GM13977 (cell line): ENCODE results near the gene BMPER.

ENCODE experiments used
- DNase-seq: peaks from one replicate; pipeline ENCODE4 v3.0.0; 2012; ENCODE audit warnings: low spot score
- in situ Hi-C: fragments of 300-500 bp; cut with MboI; formaldehyde crosslinking; loops from one replicate; pipeline ENCODE4 v1.12.0; 2022; ENCODE audit warnings: low sequenced_read_pairs, low pct_unique_long_range_greater_than_20kb, mixed read lengths, inconsistent platforms; ENCODE audit not compliant: unreplicated experiment
- TF ChIP-seq, protein P1 (sequence below): IDR thresholded peaks from 2 replicates; pipeline ENCODE4 v1.5.1; 2012; ENCODE audit warnings: mild to moderate bottlenecking, control low read depth; ENCODE audit not compliant: insufficient read depth; ENCODE audit errors: extremely low read depth, missing control alignments

Gene BMPER

DNA sequence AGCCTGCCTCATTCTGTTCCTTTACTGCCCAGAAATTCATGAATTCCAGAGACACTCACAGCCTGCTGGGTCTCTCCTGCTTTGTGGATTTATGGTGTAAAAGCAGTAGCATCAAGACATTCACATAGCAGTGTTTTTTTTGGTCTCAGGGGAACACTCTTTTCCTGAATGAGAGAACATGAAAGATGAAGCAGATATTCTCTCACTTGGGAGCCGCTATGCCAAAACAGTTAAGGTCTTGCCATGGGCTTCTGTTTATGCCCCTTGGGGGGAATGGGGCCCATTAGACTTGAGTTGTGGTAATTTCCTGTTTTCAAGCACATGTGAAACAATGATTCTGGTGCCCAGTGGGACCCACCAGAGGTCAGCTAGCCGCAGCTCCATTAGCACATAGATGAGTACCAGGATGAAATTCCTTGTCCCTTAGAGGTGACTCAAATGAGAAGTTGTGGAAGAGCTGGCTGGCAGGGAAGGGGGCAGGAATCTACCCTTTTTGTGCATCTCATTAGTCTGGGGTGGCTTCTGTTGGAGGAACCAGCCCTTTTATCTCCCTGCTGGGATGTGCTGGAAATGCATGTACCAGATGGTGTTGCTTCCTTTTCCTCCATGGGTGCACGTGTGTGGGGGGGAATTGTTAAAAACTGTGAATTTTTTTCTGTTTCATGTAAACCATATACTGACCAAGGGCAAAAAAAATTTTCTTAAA, 13.3 kb downstream of the BMPER start:
- DNase-seq: no peak
- in situ Hi-C loops: no loop called here

DNA sequence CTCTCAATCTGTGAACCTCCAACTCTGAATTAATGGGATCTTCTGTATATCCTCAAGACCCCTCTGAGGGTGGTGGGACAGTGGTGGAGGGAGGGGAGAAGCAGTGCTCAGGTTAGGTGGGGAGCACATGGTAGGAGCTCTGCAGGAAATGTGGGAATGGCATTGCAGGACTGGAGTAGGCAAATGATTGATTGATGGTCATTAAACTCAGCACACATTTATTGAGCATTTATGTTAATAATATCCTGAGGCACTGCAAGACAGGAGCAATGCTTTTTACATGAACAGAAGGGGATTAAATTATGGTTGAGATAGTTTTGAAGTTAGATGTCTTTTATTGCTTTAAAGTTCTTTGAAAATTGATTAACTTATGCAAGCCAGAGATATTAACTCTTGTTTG, 14.1 kb downstream of the BMPER start:
- in situ Hi-C loops: no loop called here
- TF ChIP-seq, protein P1, sequence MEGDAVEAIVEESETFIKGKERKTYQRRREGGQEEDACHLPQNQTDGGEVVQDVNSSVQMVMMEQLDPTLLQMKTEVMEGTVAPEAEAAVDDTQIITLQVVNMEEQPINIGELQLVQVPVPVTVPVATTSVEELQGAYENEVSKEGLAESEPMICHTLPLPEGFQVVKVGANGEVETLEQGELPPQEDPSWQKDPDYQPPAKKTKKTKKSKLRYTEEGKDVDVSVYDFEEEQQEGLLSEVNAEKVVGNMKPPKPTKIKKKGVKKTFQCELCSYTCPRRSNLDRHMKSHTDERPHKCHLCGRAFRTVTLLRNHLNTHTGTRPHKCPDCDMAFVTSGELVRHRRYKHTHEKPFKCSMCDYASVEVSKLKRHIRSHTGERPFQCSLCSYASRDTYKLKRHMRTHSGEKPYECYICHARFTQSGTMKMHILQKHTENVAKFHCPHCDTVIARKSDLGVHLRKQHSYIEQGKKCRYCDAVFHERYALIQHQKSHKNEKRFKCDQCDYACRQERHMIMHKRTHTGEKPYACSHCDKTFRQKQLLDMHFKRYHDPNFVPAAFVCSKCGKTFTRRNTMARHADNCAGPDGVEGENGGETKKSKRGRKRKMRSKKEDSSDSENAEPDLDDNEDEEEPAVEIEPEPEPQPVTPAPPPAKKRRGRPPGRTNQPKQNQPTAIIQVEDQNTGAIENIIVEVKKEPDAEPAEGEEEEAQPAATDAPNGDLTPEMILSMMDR: no peak
- no peak for DNase-seq

More for the DNA sequence above, 13.3 kb downstream of the BMPER start:
- TF ChIP-seq, protein P1: no peak

DNA sequence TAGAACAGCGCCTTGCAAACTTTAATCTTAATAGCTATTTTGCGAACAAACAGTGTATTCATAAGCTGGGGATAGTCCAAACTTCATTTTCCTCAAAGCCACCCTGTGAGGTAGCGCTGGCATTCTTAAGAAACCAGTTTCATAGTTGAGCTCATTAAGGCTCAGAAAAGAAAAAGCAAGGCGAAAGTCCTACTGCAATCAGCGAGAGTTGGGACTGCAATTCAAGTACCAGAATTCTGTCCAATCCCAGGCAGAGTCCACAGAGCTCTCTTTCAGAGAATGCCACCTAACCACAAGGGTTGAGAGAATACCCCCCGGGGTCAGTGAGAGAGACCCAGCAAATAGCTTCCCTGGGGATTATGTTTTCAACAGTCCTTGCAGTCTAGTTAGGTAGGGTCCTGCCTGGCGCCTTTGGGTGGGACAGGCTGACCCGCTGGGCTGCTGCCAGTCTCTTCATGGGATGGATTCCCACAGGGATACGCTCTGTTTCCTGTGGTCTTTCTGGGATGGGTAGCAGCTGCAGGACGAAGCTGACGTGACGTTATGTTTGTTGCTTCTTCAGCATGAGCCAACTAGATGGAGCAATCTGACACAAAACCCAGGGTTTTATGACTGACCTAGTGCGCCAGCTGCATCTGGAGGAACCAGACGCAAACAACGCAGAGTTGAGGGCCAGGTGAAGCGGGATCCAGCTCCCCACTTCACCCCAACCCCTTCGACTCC, 16.0 kb downstream of the BMPER start:
- TF ChIP-seq, protein P1: no peak
- DNase-seq: no peak
- in situ Hi-C loops: no loop called here

DNA sequence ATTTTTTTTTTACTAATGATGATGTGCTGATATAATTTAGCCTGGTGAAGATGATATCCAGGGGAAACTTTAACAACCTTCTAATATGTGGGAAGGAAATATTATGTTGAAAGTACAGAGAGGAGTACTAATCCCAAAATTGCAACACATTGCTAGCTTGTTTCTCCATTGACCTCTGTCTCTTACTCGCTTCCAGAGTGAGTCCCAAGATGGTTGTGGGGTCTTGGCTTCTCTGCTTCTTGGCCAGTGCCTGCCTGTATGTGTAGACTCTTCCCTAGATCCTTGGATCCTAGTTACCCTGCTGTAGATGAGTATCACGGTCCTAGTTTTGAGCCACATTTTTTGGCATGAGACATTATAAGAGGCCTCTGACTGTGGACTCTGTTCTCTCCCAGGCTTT, 17.5 kb downstream of the BMPER start:
- DNase-seq: no peak
- in situ Hi-C loops: no loop called here
- TF ChIP-seq, protein P1: no peak

DNA sequence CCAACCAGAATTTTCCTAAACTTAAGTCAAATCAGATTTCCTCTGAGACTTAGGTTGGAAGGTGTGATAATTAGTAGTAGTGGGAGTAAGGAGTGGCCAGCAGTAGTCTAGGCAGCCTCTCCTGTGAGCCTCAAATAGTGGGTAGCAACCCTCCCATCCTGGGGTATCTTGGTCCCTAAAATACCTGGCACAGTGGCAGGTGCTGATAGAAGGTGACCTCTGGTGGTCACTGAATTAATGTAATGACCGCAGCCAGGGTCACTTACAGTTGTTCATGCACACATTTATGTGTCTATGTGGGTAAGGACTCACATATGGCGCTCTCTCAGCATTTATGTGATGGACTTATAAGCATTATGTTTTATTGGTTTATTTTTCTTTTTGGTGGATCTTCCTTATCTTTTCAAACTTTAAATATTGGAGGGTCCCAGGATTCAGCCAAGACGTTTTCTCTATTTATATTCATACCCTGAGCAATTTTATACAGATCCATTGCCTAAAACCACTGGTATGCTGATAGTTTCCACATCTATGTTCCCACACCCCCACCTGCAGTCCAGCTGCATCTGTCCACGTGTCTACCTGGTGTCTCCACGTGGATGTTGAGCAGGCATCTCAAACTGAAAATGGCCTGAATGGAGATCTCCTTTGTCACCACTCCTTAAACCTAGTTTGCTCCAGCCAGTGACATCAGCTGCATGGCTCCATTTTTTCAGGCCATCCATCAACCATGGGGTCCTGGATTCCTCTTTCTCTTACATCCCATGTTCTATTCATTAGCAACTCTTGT, 18.3 kb downstream of the BMPER start:
- TF ChIP-seq, protein P1: no peak
- DNase-seq: no peak
- in situ Hi-C loops: no loop called here

DNA sequence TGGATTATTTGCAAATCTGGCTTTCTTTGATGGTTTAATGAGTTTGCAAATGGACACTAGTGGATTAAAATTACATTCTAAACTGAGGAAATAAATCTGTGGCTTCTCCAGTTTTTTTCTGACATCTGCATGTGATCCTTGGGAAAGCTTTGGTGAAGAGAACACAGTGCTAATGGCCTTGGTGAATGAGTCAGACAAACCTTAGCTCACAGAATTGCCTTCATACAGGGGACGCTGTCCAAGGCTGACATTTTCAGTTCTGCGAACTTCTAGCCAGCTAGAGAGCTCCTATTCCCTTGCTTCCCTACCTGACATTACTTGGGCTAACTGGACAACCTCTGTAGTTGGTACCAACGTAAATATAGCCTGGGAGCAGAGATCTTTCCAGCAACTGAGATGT, 21.2 kb downstream of the BMPER start:
- in situ Hi-C loops: no loop called here
- DNase-seq: no peak
- TF ChIP-seq, protein P1: no peak
